Right hindlimb (tissue), 1 donor: ENCODE data around the gene ERVFRD-1.
"Not testable (repeated sequence)": the region's sequence is repeated elsewhere in the genome, so short reads cannot be mapped to it uniquely, and the experiment has no call there.

Experiments
- DNase-seq: peaks from one replicate; pipeline ENCODE4 v3.0.0-alpha.2; 2018

Gene ERVFRD-1

GRCh38 chr6:11087141-11087812 is 24.2 kb downstream of the ERVFRD-1 start:
- DNase-seq, result not testable (repeated sequence)

GRCh38 chr6:11085758-11086435 is 25.6 kb downstream of the ERVFRD-1 start:
- DNase-seq, result no peak

- no peak for DNase-seq
Observed at GRCh38 chr6:11083956-11084355, 27.6 kb downstream of the ERVFRD-1 start.

- DNase-seq, result no peak
Observed at GRCh38 chr6:11083491-11083890, 28.0 kb downstream of the ERVFRD-1 start.

GRCh38 chr6:11080296-11080695 is 31.2 kb downstream of the ERVFRD-1 start:
- DNase-seq, result no peak

GRCh38 chr6:11078266-11078665 is 33.3 kb downstream of the ERVFRD-1 start:
- DNase-seq, result no peak

- DNase-seq, result no peak
Observed at GRCh38 chr6:11076540-11076939, 35.0 kb downstream of the ERVFRD-1 start.

GRCh38 chr6:11072101-11072500 is 39.4 kb downstream of the ERVFRD-1 start:
- no peak for DNase-seq

- no peak for DNase-seq
Observed at GRCh38 chr6:11069760-11070159, 41.8 kb downstream of the ERVFRD-1 start.

GRCh38 chr6:11067348-11067747 is 44.2 kb downstream of the ERVFRD-1 start:
- no peak for DNase-seq

GRCh38 chr6:11066505-11067347 is 44.8 kb downstream of the ERVFRD-1 start:
- no peak for DNase-seq

- DNase-seq, result no peak
Observed at GRCh38 chr6:11065436-11066202, 45.9 kb downstream of the ERVFRD-1 start.

GRCh38 chr6:11064836-11065235 is 46.7 kb downstream of the ERVFRD-1 start:
- no peak for DNase-seq

- no peak for DNase-seq
Observed at GRCh38 chr6:11062715-11063114, 48.8 kb downstream of the ERVFRD-1 start.

GRCh38 chr6:11062083-11062482 is 49.4 kb downstream of the ERVFRD-1 start:
- DNase-seq, result no peak

- no peak for DNase-seq
Observed at GRCh38 chr6:11058406-11058805, 53.1 kb downstream of the ERVFRD-1 start.

- DNase-seq, result no peak
Observed at GRCh38 chr6:11056871-11057270, 54.7 kb downstream of the ERVFRD-1 start.

GRCh38 chr6:11055127-11055627 is 56.3 kb downstream of the ERVFRD-1 start:
- DNase-seq, result no peak

- DNase-seq, result no peak
Observed at GRCh38 chr6:11054722-11055121, 56.8 kb downstream of the ERVFRD-1 start.

GRCh38 chr6:11053307-11053706 is 58.2 kb downstream of the ERVFRD-1 start:
- DNase-seq, result no peak
